Measurements from ENCODE around the gene SPSB3.

GRCh38 chr16:1794908-1795666, 12.7 kb upstream of the SPSB3 start:
- no peak for TF ChIP-seq POLR2A (IDR thresholded peaks at IDR 0.05)
- TF ChIP-seq, protein P1, sequence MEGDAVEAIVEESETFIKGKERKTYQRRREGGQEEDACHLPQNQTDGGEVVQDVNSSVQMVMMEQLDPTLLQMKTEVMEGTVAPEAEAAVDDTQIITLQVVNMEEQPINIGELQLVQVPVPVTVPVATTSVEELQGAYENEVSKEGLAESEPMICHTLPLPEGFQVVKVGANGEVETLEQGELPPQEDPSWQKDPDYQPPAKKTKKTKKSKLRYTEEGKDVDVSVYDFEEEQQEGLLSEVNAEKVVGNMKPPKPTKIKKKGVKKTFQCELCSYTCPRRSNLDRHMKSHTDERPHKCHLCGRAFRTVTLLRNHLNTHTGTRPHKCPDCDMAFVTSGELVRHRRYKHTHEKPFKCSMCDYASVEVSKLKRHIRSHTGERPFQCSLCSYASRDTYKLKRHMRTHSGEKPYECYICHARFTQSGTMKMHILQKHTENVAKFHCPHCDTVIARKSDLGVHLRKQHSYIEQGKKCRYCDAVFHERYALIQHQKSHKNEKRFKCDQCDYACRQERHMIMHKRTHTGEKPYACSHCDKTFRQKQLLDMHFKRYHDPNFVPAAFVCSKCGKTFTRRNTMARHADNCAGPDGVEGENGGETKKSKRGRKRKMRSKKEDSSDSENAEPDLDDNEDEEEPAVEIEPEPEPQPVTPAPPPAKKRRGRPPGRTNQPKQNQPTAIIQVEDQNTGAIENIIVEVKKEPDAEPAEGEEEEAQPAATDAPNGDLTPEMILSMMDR (IDR thresholded peaks at IDR 0.05): no peak
